ENCODE results near the gene AK9. TPM values are rescaled to one million over a fixed set of nuclear protein-coding genes. Genes with fewer than 3 reads are reported as not detected.
A peak's percentile ranks its signal among the peaks of the same experiment; 100 is the strongest.
"Not testable (repeated sequence)": the region's sequence is repeated elsewhere in the genome, so short reads cannot be mapped to it uniquely, and the experiment has no call there.

The AK9 gene
- total and polyA plus RNA-seq, 2 experiments from 2014 or later: 10.1 to 15.2 TPM

DNA sequence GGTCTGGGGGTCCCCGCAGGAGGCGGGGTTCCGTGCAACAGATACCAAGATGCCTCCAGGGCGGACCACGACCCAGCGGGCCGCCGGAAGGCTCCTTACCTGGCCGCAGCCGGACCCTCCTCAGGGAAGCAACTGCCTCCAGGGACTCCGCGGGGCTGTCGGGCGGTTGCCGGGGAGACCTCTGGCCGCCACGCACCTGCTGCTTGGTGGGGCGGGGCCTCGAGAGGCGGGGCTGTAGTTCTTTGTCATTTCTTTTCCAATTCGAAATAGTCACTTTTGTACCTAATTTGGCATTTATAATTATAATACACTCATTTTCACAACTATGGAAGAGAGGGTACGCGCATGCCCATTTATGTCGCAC, 647 bp downstream of the AK9 start:
- peak overlapping the region; percentile 96 for H2AFZ ChIP-seq
- H3K4me3 ChIP-seq: peak overlapping the region; percentile 66
- WGBS (ENCODE audit: low lambda C conversion rate, missing lambda C conversion rate): 1% methylated on average over 24 of the region's 24 CpGs
- H3K9me2 ChIP-seq (replicated peaks; ENCODE audit: insufficient read depth): no peaks in the 10 kb centered on the region
- DNase-seq (ENCODE audit: low spot score): peak; percentile 72
- no peaks in the 10 kb centered on the region for H3K27me3 ChIP-seq
- H3K79me2 ChIP-seq: peaks cover 21% of the 10 kb centered on the region
- no peaks in the 10 kb centered on the region for H3K36me3 ChIP-seq (replicated peaks; ENCODE audit: insufficient read depth, low read depth)
- peak overlapping the region; percentile 89 for H3K4me2 ChIP-seq
- H3K9me3 ChIP-seq (ENCODE audit: low read depth): no peaks in the 10 kb centered on the region
- H4K20me1 ChIP-seq (ENCODE audit: insufficient read depth, poor library complexity, severe bottlenecking): no peaks in the 10 kb centered on the region
- peak overlapping the region; percentile 85 for H3K27ac ChIP-seq
- TF ChIP-seq, protein P1, sequence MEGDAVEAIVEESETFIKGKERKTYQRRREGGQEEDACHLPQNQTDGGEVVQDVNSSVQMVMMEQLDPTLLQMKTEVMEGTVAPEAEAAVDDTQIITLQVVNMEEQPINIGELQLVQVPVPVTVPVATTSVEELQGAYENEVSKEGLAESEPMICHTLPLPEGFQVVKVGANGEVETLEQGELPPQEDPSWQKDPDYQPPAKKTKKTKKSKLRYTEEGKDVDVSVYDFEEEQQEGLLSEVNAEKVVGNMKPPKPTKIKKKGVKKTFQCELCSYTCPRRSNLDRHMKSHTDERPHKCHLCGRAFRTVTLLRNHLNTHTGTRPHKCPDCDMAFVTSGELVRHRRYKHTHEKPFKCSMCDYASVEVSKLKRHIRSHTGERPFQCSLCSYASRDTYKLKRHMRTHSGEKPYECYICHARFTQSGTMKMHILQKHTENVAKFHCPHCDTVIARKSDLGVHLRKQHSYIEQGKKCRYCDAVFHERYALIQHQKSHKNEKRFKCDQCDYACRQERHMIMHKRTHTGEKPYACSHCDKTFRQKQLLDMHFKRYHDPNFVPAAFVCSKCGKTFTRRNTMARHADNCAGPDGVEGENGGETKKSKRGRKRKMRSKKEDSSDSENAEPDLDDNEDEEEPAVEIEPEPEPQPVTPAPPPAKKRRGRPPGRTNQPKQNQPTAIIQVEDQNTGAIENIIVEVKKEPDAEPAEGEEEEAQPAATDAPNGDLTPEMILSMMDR (IDR thresholded peaks at IDR 0.05; ENCODE audit: poor library complexity): no peak
- TF ChIP-seq EZH2phosphoT487 (IDR thresholded peaks at IDR 0.05; ENCODE audit: low read depth, severe bottlenecking, unreplicated experiment) (no peak), EZH2 (IDR thresholded peaks at IDR 0.05; ENCODE audit: borderline replicate concordance) (no peak)
- peaks cover 4% of the 10 kb centered on the region for H3K4me1 ChIP-seq (ENCODE audit: insufficient read depth)

DNA sequence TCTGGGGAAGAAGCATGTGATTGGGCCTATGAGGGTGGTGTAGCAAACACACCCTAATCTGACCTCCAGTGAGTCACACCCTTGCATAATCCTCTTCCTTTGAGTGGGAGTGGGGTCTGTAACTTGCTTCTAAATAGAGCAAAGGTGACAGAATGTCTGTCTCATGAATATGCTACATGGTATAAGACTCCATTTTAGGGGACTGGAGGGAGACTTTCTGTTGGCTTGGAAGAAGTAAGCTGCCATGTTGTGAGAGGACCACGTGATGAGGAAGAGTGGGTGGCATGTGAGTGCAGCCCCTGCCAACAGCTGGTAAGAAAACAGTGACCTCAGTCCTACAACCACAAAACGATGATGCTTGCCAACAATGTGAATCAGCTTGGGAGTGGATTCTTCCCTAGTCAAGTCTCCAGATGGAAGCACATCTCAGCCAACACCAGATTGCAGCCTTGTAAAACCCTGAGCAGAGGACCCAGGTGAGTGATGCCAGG, 3.7 kb downstream of the AK9 start:
- Histone ChIP-seq H3K4me2 (no peak overlapping the region), H3K27ac (no peak overlapping the region), H3K9me3 (ENCODE audit: low read depth) (no peaks in the 10 kb centered on the region), H3K27me3 (no peaks in the 10 kb centered on the region), H3K4me3 (no peak overlapping the region), H2AFZ (no peak overlapping the region), H3K4me1 (ENCODE audit: insufficient read depth) (peaks cover 4% of the 10 kb centered on the region), H3K36me3 (replicated peaks; ENCODE audit: insufficient read depth, low read depth) (no peaks in the 10 kb centered on the region), H3K9me2 (replicated peaks; ENCODE audit: insufficient read depth) (no peaks in the 10 kb centered on the region), H3K79me2 (peaks cover 7% of the 10 kb centered on the region), H4K20me1 (ENCODE audit: insufficient read depth, poor library complexity, severe bottlenecking) (no peaks in the 10 kb centered on the region)
- DNase-seq (ENCODE audit: low spot score): no peak
- WGBS (ENCODE audit: low lambda C conversion rate, missing lambda C conversion rate): 68% methylated on average over 2 of the region's 2 CpGs
- no peak for TF ChIP-seq EZH2 (IDR thresholded peaks at IDR 0.05; ENCODE audit: borderline replicate concordance)
- TF ChIP-seq, protein P1 (IDR thresholded peaks at IDR 0.05; ENCODE audit: poor library complexity): no peak
- no peak for TF ChIP-seq EZH2phosphoT487 (IDR thresholded peaks at IDR 0.05; ENCODE audit: low read depth, severe bottlenecking, unreplicated experiment)

DNA sequence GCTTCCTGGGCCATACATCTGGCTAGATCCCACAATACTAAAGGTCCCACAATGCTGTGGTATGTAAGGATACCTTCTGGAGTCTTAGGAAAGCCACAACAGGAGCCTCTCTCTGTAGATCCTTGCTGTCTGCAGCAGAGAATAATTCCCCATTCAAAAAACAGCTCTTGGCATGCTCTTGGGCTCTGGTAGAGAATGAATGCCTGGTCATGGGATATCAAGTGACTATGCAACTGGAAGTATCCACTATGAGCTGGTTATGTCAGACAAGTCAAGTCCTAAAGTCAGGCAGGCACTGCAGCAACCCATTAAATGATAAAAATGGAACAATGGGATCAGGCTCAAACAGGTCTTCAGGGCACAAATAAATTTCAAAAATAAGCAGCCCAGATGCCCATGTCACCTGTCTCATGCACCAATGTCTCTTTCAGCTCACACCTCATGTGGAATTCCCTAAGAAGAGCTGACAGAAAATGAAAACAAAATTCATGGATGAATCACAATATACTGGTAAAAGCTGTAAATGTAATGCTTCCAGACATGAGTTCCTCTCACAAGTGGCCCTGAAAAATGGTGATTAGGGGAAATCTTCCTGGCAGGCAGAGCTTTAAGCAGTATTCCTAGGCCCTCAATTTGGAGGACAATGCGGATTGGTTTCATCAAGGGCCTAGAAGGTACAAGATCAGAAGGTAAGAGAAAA, 4.3 kb downstream of the AK9 start:
- Histone ChIP-seq H3K27me3 (no peaks in the 10 kb centered on the region), H3K27ac (no peak overlapping the region), H3K4me3 (no peak overlapping the region), H2AFZ (no peak overlapping the region), H3K9me2 (replicated peaks; ENCODE audit: insufficient read depth) (no peaks in the 10 kb centered on the region), H4K20me1 (ENCODE audit: insufficient read depth, poor library complexity, severe bottlenecking) (no peaks in the 10 kb centered on the region), H3K4me2 (no peak overlapping the region), H3K9me3 (ENCODE audit: low read depth) (no peaks in the 10 kb centered on the region), H3K4me1 (ENCODE audit: insufficient read depth) (peaks cover 2% of the 10 kb centered on the region), H3K79me2 (peaks cover under 1% of the 10 kb centered on the region), H3K36me3 (replicated peaks; ENCODE audit: insufficient read depth, low read depth) (no peaks in the 10 kb centered on the region)
- TF ChIP-seq, protein P1 (IDR thresholded peaks at IDR 0.05; ENCODE audit: poor library complexity): no peak
- TF ChIP-seq EZH2 (IDR thresholded peaks at IDR 0.05; ENCODE audit: borderline replicate concordance) (no peak), EZH2phosphoT487 (IDR thresholded peaks at IDR 0.05; ENCODE audit: low read depth, severe bottlenecking, unreplicated experiment) (no peak)
- WGBS (ENCODE audit: low lambda C conversion rate, missing lambda C conversion rate): 86% methylated on average over 1 of the region's 1 CpG
- no peak for DNase-seq (ENCODE audit: low spot score)

DNA sequence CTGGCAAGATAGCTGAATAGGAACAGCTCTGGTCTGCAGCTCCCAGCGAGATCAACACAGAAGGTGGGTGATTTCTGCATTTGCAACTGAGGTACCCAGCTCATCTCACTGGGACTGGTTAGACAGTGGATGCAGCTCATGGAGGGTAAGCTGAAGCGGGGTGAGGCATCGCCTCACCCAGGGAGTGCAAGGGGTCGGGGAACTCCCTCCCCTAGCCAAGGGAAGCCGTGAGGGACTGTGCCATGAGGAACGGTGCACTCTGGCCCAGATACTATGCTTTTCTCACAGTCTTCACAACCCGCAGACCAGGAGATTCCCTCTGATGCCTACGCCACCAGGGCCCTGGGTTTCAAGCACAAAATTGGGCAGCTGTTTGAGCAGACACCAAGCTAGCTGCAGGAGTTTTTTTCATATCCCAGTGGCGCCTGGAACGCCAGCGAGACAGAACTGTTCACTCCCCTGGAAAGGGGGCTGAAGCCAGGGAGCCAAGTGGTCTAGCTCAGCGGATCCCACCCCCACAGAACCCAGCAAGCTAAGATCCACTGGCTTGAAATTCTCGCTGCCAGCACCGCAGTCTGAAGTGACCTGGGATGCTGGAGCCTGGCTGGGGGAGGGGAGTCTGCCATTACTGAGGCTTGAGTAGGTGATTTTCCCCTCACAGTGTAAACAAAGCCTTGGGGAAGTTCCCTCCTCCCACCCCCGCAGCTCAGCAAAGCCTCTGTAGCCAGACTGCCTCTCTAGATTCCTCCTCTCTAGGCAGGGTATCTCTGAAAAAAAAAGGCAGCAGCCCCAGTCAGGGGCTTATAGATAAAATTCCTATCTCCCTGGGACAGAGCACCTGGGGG, 12.1 kb downstream of the AK9 start:
- H4K20me1 ChIP-seq (ENCODE audit: insufficient read depth, poor library complexity, severe bottlenecking); H3K9me3 ChIP-seq (ENCODE audit: low read depth); H3K9me2 ChIP-seq (replicated peaks; ENCODE audit: insufficient read depth); H3K4me3 ChIP-seq; H3K36me3 ChIP-seq (replicated peaks; ENCODE audit: insufficient read depth, low read depth); H3K79me2 ChIP-seq; H3K27me3 ChIP-seq: not testable (repeated sequence)
- H3K27ac ChIP-seq: peak overlapping the region; percentile 67
- peaks cover 11% of the 10 kb centered on the region for H3K4me1 ChIP-seq (ENCODE audit: insufficient read depth)
- peak overlapping the region; percentile 74 for H3K4me2 ChIP-seq
- peak; percentile 68 for DNase-seq (ENCODE audit: low spot score)
- 27% methylated on average over 15 of the region's 15 CpGs for WGBS (ENCODE audit: low lambda C conversion rate, missing lambda C conversion rate)
- H2AFZ ChIP-seq: peak overlapping the region; percentile 52

Measured in hepatocyte (in vitro differentiated cells).